Colonic mucosa (tissue), 4 donors: ENCODE results near the gene PAPOLB. TPM values are rescaled to one million over a fixed set of nuclear protein-coding genes. Genes with fewer than 3 reads are reported as not detected.

Source experiments
- DNase-seq: peaks from one replicate; pipeline ENCODE4 v3.0.0-alpha.2; 2020
- H3K27ac ChIP-seq: fragments of 200-600 bp; one replicate; pipeline ENCODE4 v1.8.0; 2021
- H3K27me3 ChIP-seq: fragments of 200-600 bp; one replicate; pipeline ENCODE4 v1.8.0; 2021
- H3K36me3 ChIP-seq: fragments of 200-600 bp; one replicate; pipeline ENCODE4 v1.8.0; 2021
- H3K4me1 ChIP-seq: fragments of 200-600 bp; one replicate; pipeline ENCODE4 v1.8.0; 2021; ENCODE audit warnings: mild to moderate bottlenecking
- H3K4me3 ChIP-seq: fragments of 200-600 bp; one replicate; pipeline ENCODE4 v1.8.0; 2021
- H3K9ac ChIP-seq, 2 donors: one replicate each; pipeline ENCODE4 v1.7.0; 2013; ENCODE audit warnings: control low read depth in 2 of 2, low read depth in 2 of 2, low read length in 2 of 2
- H3K9me3 ChIP-seq: fragments of 200-600 bp; one replicate; pipeline ENCODE4 v1.8.0; 2021
- CTCF ChIP-seq: fragments of 200-600 bp; IDR thresholded peaks from one replicate; pipeline ENCODE4 v1.8.0; 2022; ENCODE audit warnings: antibody characterized with exemption, mild to moderate bottlenecking
- intact Hi-C: fragments of 100-400 bp; cut with DNase I; formaldehyde crosslinking; loops from one replicate; pipeline ENCODE4 v1.14.1; 2022
- total RNA-seq, 2 donors: library from RNA; stranded (reverse); fragmentation: NEBNext Ultra II Directional in 1 of 2; extraction: Animal tissue kit (Norgen Biotek cat#: 25700) in 1 of 2; gene quantifications; one replicate each; pipeline ENCODE4 v1.2.1, GENCODE V29; 2021
- donor health status: healthy.
- donor health status: DM: no; HTN: no; CAD: no.
- donor health status: DM: no; HTN: no; CAD: no.

Gene PAPOLB
- total RNA-seq, 2 donors from 2014 or later, result 0.05 TPM; not detected in 1

- H3K36me3 ChIP-seq, result no peaks in the 10 kb centered on the region
- no peaks in the 10 kb centered on the region for H3K27me3 ChIP-seq
- H3K4me1 ChIP-seq, result no peaks in the 10 kb centered on the region
- no peak overlapping the region for H3K27ac ChIP-seq
- no peak for TF ChIP-seq CTCF
- H3K9me3 ChIP-seq, result no peaks in the 10 kb centered on the region
- DNase-seq, result no peak
- intact Hi-C loops, result no loop called here
- no peak overlapping the region for H3K4me3 ChIP-seq
- no peak overlapping the region for H3K9ac ChIP-seq
Measured at GRCh38 chr7:4824120-4824775, 37.6 kb downstream of the PAPOLB start.

GRCh38 chr7:4823441-4824119, 38.2 kb downstream of the PAPOLB start:
- Histone ChIP-seq H3K27me3 (no peaks in the 10 kb centered on the region), H3K4me3 (no peak overlapping the region), H3K9me3 (no peaks in the 10 kb centered on the region), H3K9ac (no peak overlapping the region), H3K36me3 (no peaks in the 10 kb centered on the region), H3K4me1 (no peaks in the 10 kb centered on the region), H3K27ac (no peak overlapping the region)
- DNase-seq, result no peak
- no peak for TF ChIP-seq CTCF
- intact Hi-C loops, result no loop called here

GRCh38 chr7:4822677-4823076, 39.2 kb downstream of the PAPOLB start:
- TF ChIP-seq CTCF, result no peak
- no peak overlapping the region for H3K9ac ChIP-seq
- DNase-seq, result no peak
- no peak overlapping the region for H3K4me3 ChIP-seq
- no peaks in the 10 kb centered on the region for H3K9me3 ChIP-seq
- intact Hi-C loops, result no loop called here
- no peaks in the 10 kb centered on the region for H3K36me3 ChIP-seq
- H3K4me1 ChIP-seq, result no peaks in the 10 kb centered on the region
- H3K27me3 ChIP-seq, result no peaks in the 10 kb centered on the region
- H3K27ac ChIP-seq, result no peak overlapping the region

- DNase-seq, result no peak
- no peak overlapping the region for H3K27ac ChIP-seq
- no peak overlapping the region for H3K9ac ChIP-seq
- no peaks in the 10 kb centered on the region for H3K4me1 ChIP-seq
- H3K9me3 ChIP-seq, result no peaks in the 10 kb centered on the region
- no peak overlapping the region for H3K4me3 ChIP-seq
- no peak for TF ChIP-seq CTCF
- no peaks in the 10 kb centered on the region for H3K27me3 ChIP-seq
- H3K36me3 ChIP-seq, result no peaks in the 10 kb centered on the region
- intact Hi-C loops, result no loop called here
Measured at GRCh38 chr7:4820967-4821471, 40.8 kb downstream of the PAPOLB start.

GRCh38 chr7:4820405-4820966, 41.3 kb downstream of the PAPOLB start:
- no peak for DNase-seq
- intact Hi-C loops, result no loop called here
- no peak overlapping the region for H3K4me3 ChIP-seq
- H3K9ac ChIP-seq, result no peak overlapping the region
- no peaks in the 10 kb centered on the region for H3K9me3 ChIP-seq
- no peak overlapping the region for H3K27ac ChIP-seq
- no peaks in the 10 kb centered on the region for H3K27me3 ChIP-seq
- no peak for TF ChIP-seq CTCF
- no peaks in the 10 kb centered on the region for H3K4me1 ChIP-seq
- H3K36me3 ChIP-seq, result no peaks in the 10 kb centered on the region
